ENCODE data around the gene CIPC.

Gene CIPC

GRCh38 chr14:77064521-77065178 lies 33.4 kb upstream of the CIPC start:
- ATAC-seq (ENCODE audit: insufficient read depth, low read depth) (no peak), DNase-seq (no peak)
- Histone ChIP-seq H3K27me3 (ENCODE audit: insufficient read depth, low read length, poor library complexity) (peaks cover 5% of the 10 kb centered on the region), H3K79me2 (ENCODE audit: insufficient read depth, low read length) (no peaks in the 10 kb centered on the region), H3K36me3 (ENCODE audit: insufficient read depth, low read length) (no peaks in the 10 kb centered on the region), H3K4me3 (ENCODE audit: low read depth in 1 of 2, low read length in 2 of 2) (no peak overlapping the region), H3K4me2 (ENCODE audit: insufficient read depth, low read length) (no peak overlapping the region), H3K4me1 (ENCODE audit: insufficient read depth, low read length) (no peaks in the 10 kb centered on the region), H4K20me1 (ENCODE audit: insufficient read depth, low read length) (no peaks in the 10 kb centered on the region; the same call in 1 of the 2 replicates), H3K9me3 (ENCODE audit: insufficient read depth, low read length, severe bottlenecking) (no peaks in the 10 kb centered on the region), H3K9ac (ENCODE audit: low read depth, low read length) (no peak overlapping the region), H3K27ac (ENCODE audit: low read length) (no peak overlapping the region), H2AFZ (ENCODE audit: low read depth, low read length) (no peak overlapping the region)
- TF ChIP-seq EZH2 (IDR thresholded peaks at IDR 0.05; ENCODE audit: borderline replicate concordance, low read depth, low read length, severe bottlenecking) (no peak), CTCF (IDR thresholded peaks at IDR 0.05; ENCODE audit: borderline replicate concordance, extremely low read depth, low read length, poor library complexity, severe bottlenecking) (no peak)

- TF ChIP-seq EZH2 (IDR thresholded peaks at IDR 0.05; ENCODE audit: borderline replicate concordance, low read depth, low read length, severe bottlenecking) (no peak), CTCF (IDR thresholded peaks at IDR 0.05; ENCODE audit: borderline replicate concordance, extremely low read depth, low read length, poor library complexity, severe bottlenecking) (no peak)
- H3K36me3 ChIP-seq (ENCODE audit: insufficient read depth, low read length): no peaks in the 10 kb centered on the region
- H3K4me2 ChIP-seq (ENCODE audit: insufficient read depth, low read length): no peak overlapping the region
- no peak overlapping the region for H3K4me3 ChIP-seq (ENCODE audit: low read depth in 1 of 2, low read length in 2 of 2)
- H3K9me3 ChIP-seq (ENCODE audit: insufficient read depth, low read length, severe bottlenecking): no peaks in the 10 kb centered on the region
- H3K9ac ChIP-seq (ENCODE audit: low read depth, low read length): no peak overlapping the region
- H3K27ac ChIP-seq (ENCODE audit: low read length): no peak overlapping the region
- DNase-seq (no peak), ATAC-seq (ENCODE audit: insufficient read depth, low read depth) (no peak)
- no peaks in the 10 kb centered on the region; the same call in 1 of the 2 replicates for H4K20me1 ChIP-seq (ENCODE audit: insufficient read depth, low read length)
- no peak overlapping the region for H2AFZ ChIP-seq (ENCODE audit: low read depth, low read length)
- no peaks in the 10 kb centered on the region for H3K4me1 ChIP-seq (ENCODE audit: insufficient read depth, low read length)
- peaks cover 5% of the 10 kb centered on the region for H3K27me3 ChIP-seq (ENCODE audit: insufficient read depth, low read length, poor library complexity)
- H3K79me2 ChIP-seq (ENCODE audit: insufficient read depth, low read length): no peaks in the 10 kb centered on the region
These were observed 32.0 kb upstream of the CIPC start for GRCh38 chr14:77065851-77066577.

DNA sequence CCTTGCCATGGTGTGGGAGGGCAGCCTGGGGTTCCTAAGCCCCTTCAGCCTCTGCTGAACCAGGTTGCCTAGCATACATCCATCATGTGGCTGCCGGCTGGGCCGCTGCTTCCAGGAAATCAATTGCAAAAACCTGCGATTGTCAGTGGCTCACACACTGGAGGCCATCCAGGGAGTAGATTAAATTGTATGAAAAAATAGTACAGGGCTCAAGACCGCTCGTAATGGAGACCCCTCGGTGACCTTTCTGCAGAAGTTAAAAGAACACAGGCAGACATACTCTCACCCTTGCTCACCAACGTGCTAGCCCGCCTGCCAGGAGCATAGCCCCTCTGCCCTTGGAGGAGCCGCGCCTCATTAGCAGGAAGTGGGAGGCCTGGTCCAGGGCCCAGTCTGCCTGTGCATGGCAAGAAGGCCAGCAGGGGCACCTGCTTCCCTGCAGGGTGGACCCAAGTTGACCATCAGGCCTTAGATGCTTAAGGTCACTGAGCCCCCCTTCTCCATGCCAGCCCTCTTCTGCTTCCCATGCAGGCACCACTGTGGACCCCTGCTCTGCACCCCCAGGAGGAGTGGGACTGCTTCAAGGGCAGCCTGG lies 31.4 kb upstream of the CIPC start:
- Histone ChIP-seq H3K9ac (ENCODE audit: low read depth, low read length) (no peak overlapping the region), H3K36me3 (ENCODE audit: insufficient read depth, low read length) (no peaks in the 10 kb centered on the region), H3K9me3 (ENCODE audit: insufficient read depth, low read length, severe bottlenecking) (no peaks in the 10 kb centered on the region), H3K27me3 (ENCODE audit: insufficient read depth, low read length, poor library complexity) (peaks cover 6% of the 10 kb centered on the region), H3K4me2 (ENCODE audit: insufficient read depth, low read length) (no peak overlapping the region), H4K20me1 (ENCODE audit: insufficient read depth, low read length) (no peaks in the 10 kb centered on the region; the same call in 1 of the 2 replicates), H3K27ac (ENCODE audit: low read length) (no peak overlapping the region), H2AFZ (ENCODE audit: low read depth, low read length) (no peak overlapping the region), H3K4me1 (ENCODE audit: insufficient read depth, low read length) (no peaks in the 10 kb centered on the region), H3K4me3 (ENCODE audit: low read depth in 1 of 2, low read length in 2 of 2) (no peak overlapping the region), H3K79me2 (ENCODE audit: insufficient read depth, low read length) (no peaks in the 10 kb centered on the region)
- no peak for ATAC-seq (ENCODE audit: insufficient read depth, low read depth)
- no peak for DNase-seq
- TF ChIP-seq CTCF (IDR thresholded peaks at IDR 0.05; ENCODE audit: borderline replicate concordance, extremely low read depth, low read length, poor library complexity, severe bottlenecking) (no peak), EZH2 (IDR thresholded peaks at IDR 0.05; ENCODE audit: borderline replicate concordance, low read depth, low read length, severe bottlenecking) (no peak)
